IMR-90 (cell line): ENCODE measurements around the gene MRPL40. TPM values are rescaled to one million over a fixed set of nuclear protein-coding genes. Genes with fewer than 3 reads are reported as not detected.

Experiments
- ATAC-seq: fragments of 200-7000 bp; cut with Tn5 transposase; 2 replicates; pipeline ENCODE4 v1.9.1; 2020; ENCODE audit warnings: low read depth, mild to moderate bottlenecking, moderate library complexity
- BruUV-seq: library from RNA; stranded (reverse); fragments of 400-500 nt; replicated peaks from 2 replicates; lab custom pipeline; 2021; lab: Mats Ljungman, UMichigan
- CTCF ChIA-PET: fragments of 300-600 bp; formaldehyde crosslinking; extraction: SDS; loops from one replicate; lab custom pipeline; 2021; ENCODE audit warnings: antibody characterized with exemption; lab: Yijun Ruan, JAX
- POLR2A ChIA-PET: fragments of 300-600 bp; sonication (Branson Sonifier 250); formaldehyde crosslinking; loops from one replicate; lab custom pipeline; 2022; ENCODE audit warnings: antibody characterized with exemption; ENCODE audit not compliant: unreplicated experiment; lab: Charles Lee
- DNase-seq: peaks from one replicate; pipeline ENCODE4 v3.0.0; 2013
- H2AFZ ChIP-seq: replicated peaks from 2 replicates; pipeline ENCODE3; 2013; ENCODE audit warnings: low read length, mild to moderate bottlenecking; ENCODE audit not compliant: poor library complexity
- H2AK5ac ChIP-seq: 2 replicates; pipeline ENCODE4 v1.6.1; 2013; ENCODE audit warnings: low read depth, low read length, inconsistent platforms
- H2AK9ac ChIP-seq: replicated peaks from 2 replicates; pipeline ENCODE3; 2013; ENCODE audit warnings: mild to moderate bottlenecking, low read depth, low read length, moderate library complexity; ENCODE audit not compliant: poor library complexity
- H2BK120ac ChIP-seq: 2 replicates; pipeline ENCODE4 v1.6.1; 2013; ENCODE audit warnings: low read depth, low read length, inconsistent platforms
- H2BK15ac ChIP-seq: 3 replicates; pipeline ENCODE4 v1.6.1; 2013; ENCODE audit warnings: low read depth, low read length, inconsistent platforms
- H2BK20ac ChIP-seq: 2 replicates; pipeline ENCODE4 v1.6.1; 2013; ENCODE audit warnings: low read depth, mild to moderate bottlenecking, inconsistent platforms, low read length, moderate library complexity
- H2BK5ac ChIP-seq: 2 replicates; pipeline ENCODE4 v1.6.1; 2013; ENCODE audit warnings: mild to moderate bottlenecking, low read depth, low read length, inconsistent platforms; ENCODE audit not compliant: poor library complexity, severe bottlenecking
- H3K14ac ChIP-seq: replicated peaks from 2 replicates; pipeline ENCODE4 v1.6.1; 2013; ENCODE audit warnings: low read depth, low read length, inconsistent platforms
- H3K18ac ChIP-seq: 2 replicates; pipeline ENCODE4 v1.6.1; 2013; ENCODE audit warnings: low read depth, low read length, control low read depth
- H3K23ac ChIP-seq: 2 replicates; pipeline ENCODE4 v1.6.1; 2013; ENCODE audit warnings: low read depth, low read length, inconsistent platforms
- H3K27ac ChIP-seq: 2 replicates; pipeline ENCODE4 v1.5.1; 2013; ENCODE audit warnings: mild to moderate bottlenecking, control low read depth, low read length; ENCODE audit not compliant: insufficient read depth
- H3K27me3 ChIP-seq: 2 replicates; pipeline ENCODE4 v1.6.1; 2013; ENCODE audit warnings: low read length; ENCODE audit not compliant: control insufficient read depth, insufficient read depth
- H3K36me3 ChIP-seq: 2 replicates; pipeline ENCODE4 v1.6.1; 2013; ENCODE audit warnings: low read length, mixed read lengths; ENCODE audit not compliant: control insufficient read depth, insufficient read depth
- H3K4ac ChIP-seq: 2 replicates; pipeline ENCODE4 v1.6.1; 2013; ENCODE audit warnings: low read depth, low read length, inconsistent platforms
- H3K4me1 ChIP-seq: 2 replicates; pipeline ENCODE4 v1.6.1; 2013; ENCODE audit warnings: low read length, mixed read lengths; ENCODE audit not compliant: control insufficient read depth, insufficient read depth
- H3K4me2 ChIP-seq: 2 replicates; pipeline ENCODE4 v1.6.1; 2013; ENCODE audit warnings: low read depth, mild to moderate bottlenecking, control low read depth, low read length, moderate library complexity
- H3K4me3 ChIP-seq: 2 replicates; pipeline ENCODE4 v1.5.1; 2013; ENCODE audit warnings: low read depth, mild to moderate bottlenecking, control low read depth, low read length, moderate library complexity; ENCODE audit not compliant: insufficient read depth
- H3K56ac ChIP-seq: 2 replicates; pipeline ENCODE4 v1.6.1; 2013; ENCODE audit warnings: low read length, inconsistent platforms; ENCODE audit not compliant: insufficient read depth; ENCODE audit errors: extremely low read depth
- H3K79me1 ChIP-seq, 2 experiments: 2 replicates each; pipeline ENCODE4 v1.6.1; 2013; ENCODE audit warnings: low read length in 2 of 2, inconsistent platforms in 1 of 2, low read depth in 1 of 2
- H3K9ac ChIP-seq: 2 replicates; pipeline ENCODE4 v1.6.1; 2013; ENCODE audit warnings: low read depth, low read length, control low read depth
- H3K9me1 ChIP-seq: 2 replicates; pipeline ENCODE4 v1.6.1; 2013; ENCODE audit warnings: low read length, inconsistent platforms; ENCODE audit not compliant: insufficient read depth
- H3K9me3 ChIP-seq: 2 replicates; pipeline ENCODE4 v1.6.1; 2013; ENCODE audit warnings: low read length; ENCODE audit not compliant: control insufficient read depth, insufficient read depth
- H4K20me1 ChIP-seq: 2 replicates; pipeline ENCODE4 v1.6.1; 2013; ENCODE audit warnings: low read length, inconsistent platforms; ENCODE audit not compliant: insufficient read depth
- H4K5ac ChIP-seq: 2 replicates; pipeline ENCODE4 v1.6.1; 2013; ENCODE audit warnings: mild to moderate bottlenecking, low read depth, low read length, control low read depth
- H4K8ac ChIP-seq, 2 experiments: 2 replicates each; pipeline ENCODE4 v1.6.1; 2013; ENCODE audit warnings: low read depth in 2 of 2, low read length in 2 of 2, control low read depth in 1 of 2, inconsistent platforms in 1 of 2
- H4K91ac ChIP-seq: 2 replicates; pipeline ENCODE4 v1.6.1; 2013; ENCODE audit warnings: low read depth, low read length, inconsistent platforms; ENCODE audit not compliant: insufficient read depth
- ELK1 ChIP-seq: fragments of 150-350 bp; IDR thresholded peaks from 2 replicates; pipeline ENCODE4 v1.6.1; 2016; ENCODE audit warnings: low read depth, mild to moderate bottlenecking, low read length, moderate library complexity, borderline replicate concordance
- MAZ ChIP-seq: IDR thresholded peaks from 2 replicates; pipeline ENCODE4 v1.6.1; 2012; ENCODE audit warnings: low read depth, mild to moderate bottlenecking, low read length, improper control_type of control experiment, moderate library complexity, borderline replicate concordance
- POLR2A ChIP-seq: IDR thresholded peaks from 2 replicates; pipeline ENCODE4 v1.6.1; 2012; ENCODE audit warnings: mild to moderate bottlenecking, low read depth, low read length
- RFX5 ChIP-seq: IDR thresholded peaks from 2 replicates; pipeline ENCODE4 v1.8.0; 2012; ENCODE audit warnings: low read depth, mild to moderate bottlenecking, low read length, moderate library complexity
- WGBS, 2 experiments: methylation state at CpG; one replicate each; pipeline versions ENCODE4 v1.1.5 to v1.1.7; 2013; ENCODE audit warnings: missing lambda C conversion rate in 2 of 2; ENCODE audit not compliant: insufficient read length in 1 of 2; ENCODE audit errors: extremely low coverage in 2 of 2; 5-methylcytosine and 5-hydroxymethylcytosine counted together
- dilution Hi-C: fragments of 300-500 bp; cut with HindIII; formaldehyde crosslinking; loops from one replicate; pipeline ENCODE4 v1.14.3; 2018; ENCODE audit warnings: low sequenced_read_pairs; ENCODE audit not compliant: unreplicated experiment
- in situ Hi-C: fragments of 300-500 bp; cut with MboI; formaldehyde crosslinking; loops from 3 replicates; pipeline ENCODE4 v1.14.3; 2019; ENCODE audit warnings: low sequenced_read_pairs, inconsistent platforms, mixed read lengths
- intact Hi-C: fragments of 100-400 bp; cut with micrococcal nuclease; formaldehyde crosslinking; loops from 2 replicates; pipeline ENCODE4 v1.10.0; 2022
- polyA plus RNA-seq, 3 experiments: library from polyadenylated mRNA; depleted of rRNA; stranded (reverse); fragments of >200 nt; gene quantifications; 2 replicates each; pipeline ENCODE4 v1.2.3, GENCODE V29; 2012; ENCODE audit warnings: low replicate concordance in 1 of 3
- total RNA-seq: library from RNA; depleted of rRNA; stranded (reverse); fragments of >200 nt; gene quantifications from 2 replicates; pipeline ENCODE4 v1.2.3, GENCODE V29; 2012
- TF ChIP-seq, protein P1 (sequence below): fragments of 150-350 bp; IDR thresholded peaks from 2 replicates; pipeline ENCODE4 v1.6.1; 2017; ENCODE audit warnings: mild to moderate bottlenecking, antibody characterized with exemption, low read length, low read depth

The MRPL40 gene
- total and polyA plus RNA-seq, 2 of the 4 experiments (the other 2 are of a cell fraction) = 36.7 to 37.5 TPM

DNA sequence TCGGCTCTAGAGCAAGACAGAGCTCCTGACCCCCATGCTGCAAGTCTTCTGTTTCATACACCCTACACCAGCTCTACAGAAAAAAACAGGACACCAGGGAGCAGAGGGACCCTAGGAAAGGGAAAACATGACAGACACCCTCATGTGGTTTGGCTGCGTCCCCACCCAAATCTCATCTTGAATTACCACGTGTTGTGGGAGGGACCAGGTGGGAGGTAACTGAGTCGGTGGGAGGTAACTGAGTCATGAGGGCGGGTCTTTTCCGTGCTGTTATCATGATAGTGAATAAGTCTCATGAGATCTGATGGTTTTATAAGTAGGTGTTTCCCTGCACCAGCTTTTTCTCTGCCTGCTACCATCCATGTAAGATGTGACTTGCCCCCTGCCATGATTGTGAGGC lies 21.8 kb downstream of the MRPL40 start:
- ATAC-seq = no peak
- H2AK9ac ChIP-seq = no peak overlapping the region
- H3K79me1 ChIP-seq = peaks cover 5 to 16% of the 10 kb centered on the region in 2 experiments; a peak in 2 of 4 replicates
- TF ChIP-seq RFX5 (no peak), POLR2A (no peak), MAZ (no peak), ELK1 (no peak)
- TF ChIP-seq, protein P1, sequence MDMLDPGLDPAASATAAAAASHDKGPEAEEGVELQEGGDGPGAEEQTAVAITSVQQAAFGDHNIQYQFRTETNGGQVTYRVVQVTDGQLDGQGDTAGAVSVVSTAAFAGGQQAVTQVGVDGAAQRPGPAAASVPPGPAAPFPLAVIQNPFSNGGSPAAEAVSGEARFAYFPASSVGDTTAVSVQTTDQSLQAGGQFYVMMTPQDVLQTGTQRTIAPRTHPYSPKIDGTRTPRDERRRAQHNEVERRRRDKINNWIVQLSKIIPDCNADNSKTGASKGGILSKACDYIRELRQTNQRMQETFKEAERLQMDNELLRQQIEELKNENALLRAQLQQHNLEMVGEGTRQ = no peak
- in situ Hi-C loops (no loop called here), dilution Hi-C loops (no loop called here), intact Hi-C loops (no loop called here)
- no peak overlapping the region for H3K18ac ChIP-seq
- ChIA-PET POLR2A (no interaction called here), CTCF (no interaction called here)
- H3K9me3 ChIP-seq = no peaks in the 10 kb centered on the region
- no peak overlapping the region for H2BK20ac ChIP-seq
- H4K20me1 ChIP-seq = peaks cover 4% of the 10 kb centered on the region
- no peak overlapping the region for H3K9ac ChIP-seq
- no peak overlapping the region for H2BK5ac ChIP-seq
- no peak overlapping the region for H2BK120ac ChIP-seq
- no TSS peak for BruUV-seq
- WGBS, 2 experiments = no CpG with 5 or more reads among the region's 6 CpGs
- H3K56ac ChIP-seq = no peak overlapping the region
- H3K4me2 ChIP-seq = no peak overlapping the region
- H2AFZ ChIP-seq = no peak overlapping the region
- no peaks in the 10 kb centered on the region for H3K27me3 ChIP-seq
- H3K4me3 ChIP-seq = no peak overlapping the region
- no peak overlapping the region for H3K27ac ChIP-seq
- no peak overlapping the region for H2AK5ac ChIP-seq
- H2BK15ac ChIP-seq = no peak overlapping the region
- peaks cover 55% of the 10 kb centered on the region for H3K36me3 ChIP-seq
- no peak overlapping the region for H4K5ac ChIP-seq
- H3K4ac ChIP-seq = no peak overlapping the region
- no peak overlapping the region for H3K14ac ChIP-seq
- DNase-seq = no peak
- no peak overlapping the region for H4K91ac ChIP-seq
- H3K23ac ChIP-seq = no peak overlapping the region
- peaks cover 11% of the 10 kb centered on the region for H3K9me1 ChIP-seq
- peaks cover 4% of the 10 kb centered on the region; the same call in 1 of the 2 replicates for H3K4me1 ChIP-seq
- no peak overlapping the region for H4K8ac ChIP-seq
